Measurements from ENCODE around the gene NDST4. TPM values are rescaled to one million over a fixed set of nuclear protein-coding genes. Genes with fewer than 3 reads are reported as not detected.

NDST4 gene
- total RNA-seq, 1 experiment from 2014 or later = not detected

GRCh38 chr4:115126491-115126890, 13.1 kb upstream of the NDST4 start:
- Histone ChIP-seq H2BK12ac (ENCODE audit: insufficient read length, low read depth, low read length) (no peak overlapping the region), H3K23ac (ENCODE audit: insufficient read length, low read depth, low read length) (no peak overlapping the region), H4K91ac (ENCODE audit: insufficient read length, low read depth, low read length) (no peak overlapping the region), H3K4ac (ENCODE audit: low read depth, low read length) (no peak overlapping the region), H2BK120ac (ENCODE audit: low read depth, low read length, poor library complexity, severe bottlenecking) (no peak overlapping the region), H3K79me2 (ENCODE audit: insufficient read depth, low read length) (no peaks in the 10 kb centered on the region), H4K5ac (ENCODE audit: insufficient read length, low read depth, low read length) (no peak overlapping the region), H3K9ac (ENCODE audit: extremely low read depth, insufficient read length, low read length) (no peak overlapping the region), H2BK20ac (ENCODE audit: low read depth, low read length, poor library complexity, severe bottlenecking) (no peak overlapping the region), H2AFZ (ENCODE audit: low read length) (no peak overlapping the region), H2BK15ac (ENCODE audit: low read depth, low read length) (no peak overlapping the region), H2BK5ac (ENCODE audit: insufficient read length, low read length) (no peak overlapping the region), H3K4me1 (ENCODE audit: insufficient read depth, low read length) (no peaks in the 10 kb centered on the region), H3K79me1 (ENCODE audit: insufficient read depth, low read depth, low read length, poor library complexity, severe bottlenecking) (no peaks in the 10 kb centered on the region), H4K8ac (replicated peaks; ENCODE audit: insufficient read length, low read depth, low read length) (no peak overlapping the region), H3K18ac (ENCODE audit: insufficient read length, low read depth, low read length) (no peak overlapping the region), H4K20me1 (ENCODE audit: control insufficient read depth, insufficient read depth, insufficient read length) (no peaks in the 10 kb centered on the region), H3K14ac (ENCODE audit: insufficient read depth, low read length) (no peak overlapping the region), H3K56ac (ENCODE audit: insufficient read length, low read depth, low read length) (no peak overlapping the region), H2AK5ac (ENCODE audit: insufficient read length, low read length) (no peak overlapping the region), H3K4me2 (ENCODE audit: insufficient read depth, insufficient read length, low read length) (no peak overlapping the region), H3K27me3 (ENCODE audit: insufficient read depth, low read length) (no peaks in the 10 kb centered on the region), H3T11ph (ENCODE audit: low read length) (no peak overlapping the region), H3K9me3 (ENCODE audit: control insufficient read depth, low read depth, low read length) (no peaks in the 10 kb centered on the region), H3K27ac (ENCODE audit: insufficient read length, low read depth, low read length) (no peak overlapping the region), H3K23me2 (ENCODE audit: insufficient read length, low read depth, low read length, poor library complexity, severe bottlenecking) (no peaks in the 10 kb centered on the region)
- no peaks in the 10 kb centered on the region for H3K4me1 Mint-ChIP-seq
- no peak for DNase-seq
- H3K36me3 Mint-ChIP-seq (ENCODE audit: insufficient read depth in 1 of 3, low read depth in 3 of 3) = 0 out of 7 replicates have a peak, but pooled peaks cover 0 to 3% (median 0%) of the 10 kb centered on the region in 3 experiments
- TF ChIP-seq, protein P1, sequence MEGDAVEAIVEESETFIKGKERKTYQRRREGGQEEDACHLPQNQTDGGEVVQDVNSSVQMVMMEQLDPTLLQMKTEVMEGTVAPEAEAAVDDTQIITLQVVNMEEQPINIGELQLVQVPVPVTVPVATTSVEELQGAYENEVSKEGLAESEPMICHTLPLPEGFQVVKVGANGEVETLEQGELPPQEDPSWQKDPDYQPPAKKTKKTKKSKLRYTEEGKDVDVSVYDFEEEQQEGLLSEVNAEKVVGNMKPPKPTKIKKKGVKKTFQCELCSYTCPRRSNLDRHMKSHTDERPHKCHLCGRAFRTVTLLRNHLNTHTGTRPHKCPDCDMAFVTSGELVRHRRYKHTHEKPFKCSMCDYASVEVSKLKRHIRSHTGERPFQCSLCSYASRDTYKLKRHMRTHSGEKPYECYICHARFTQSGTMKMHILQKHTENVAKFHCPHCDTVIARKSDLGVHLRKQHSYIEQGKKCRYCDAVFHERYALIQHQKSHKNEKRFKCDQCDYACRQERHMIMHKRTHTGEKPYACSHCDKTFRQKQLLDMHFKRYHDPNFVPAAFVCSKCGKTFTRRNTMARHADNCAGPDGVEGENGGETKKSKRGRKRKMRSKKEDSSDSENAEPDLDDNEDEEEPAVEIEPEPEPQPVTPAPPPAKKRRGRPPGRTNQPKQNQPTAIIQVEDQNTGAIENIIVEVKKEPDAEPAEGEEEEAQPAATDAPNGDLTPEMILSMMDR (conservative IDR thresholded peaks at IDR 0.05) = no peak
- WGBS (ENCODE audit: extremely low coverage, insufficient read length, low lambda C conversion rate) = no CpG with 5 or more reads among the region's 2 CpGs
- no peaks in the 10 kb centered on the region for H3K27me3 Mint-ChIP-seq (ENCODE audit: low read depth)
- H3K4me3 Mint-ChIP-seq = no peak overlapping the region
- H3K27ac Mint-ChIP-seq = no peak overlapping the region
- H3K9me3 Mint-ChIP-seq = no peaks in the 10 kb centered on the region; a peak in 1 of 5 replicates

All from H9 (cell line).